ENCODE data around the gene EPHA6.
A peak's percentile ranks its signal among the peaks of the same experiment; 100 is the strongest.
"Not testable (repeated sequence)": the region's sequence is repeated elsewhere in the genome, so short reads cannot be mapped to it uniquely, and the experiment has no call there.

EPHA6 gene

DNA sequence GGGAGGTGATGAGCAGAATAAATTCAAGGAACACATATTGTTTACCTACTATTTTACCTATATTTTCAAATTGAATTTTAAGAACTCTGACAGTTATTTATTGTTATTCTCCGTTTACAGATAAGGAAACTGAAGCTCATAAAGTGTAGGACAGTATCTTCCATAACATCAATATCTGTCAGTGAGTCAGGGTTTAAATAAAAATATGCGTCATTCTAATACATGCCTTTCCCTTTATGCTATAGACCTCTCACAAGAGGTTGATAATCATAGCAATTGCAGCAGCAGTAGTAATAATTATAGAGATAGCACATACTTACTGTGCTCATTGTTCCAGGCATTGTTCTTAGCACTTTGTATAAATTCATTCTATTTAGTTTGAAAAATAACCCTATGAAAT lies 101.1 kb downstream of the EPHA6 start:
- DNase-seq (ENCODE audit: low spot score): no peak

DNA sequence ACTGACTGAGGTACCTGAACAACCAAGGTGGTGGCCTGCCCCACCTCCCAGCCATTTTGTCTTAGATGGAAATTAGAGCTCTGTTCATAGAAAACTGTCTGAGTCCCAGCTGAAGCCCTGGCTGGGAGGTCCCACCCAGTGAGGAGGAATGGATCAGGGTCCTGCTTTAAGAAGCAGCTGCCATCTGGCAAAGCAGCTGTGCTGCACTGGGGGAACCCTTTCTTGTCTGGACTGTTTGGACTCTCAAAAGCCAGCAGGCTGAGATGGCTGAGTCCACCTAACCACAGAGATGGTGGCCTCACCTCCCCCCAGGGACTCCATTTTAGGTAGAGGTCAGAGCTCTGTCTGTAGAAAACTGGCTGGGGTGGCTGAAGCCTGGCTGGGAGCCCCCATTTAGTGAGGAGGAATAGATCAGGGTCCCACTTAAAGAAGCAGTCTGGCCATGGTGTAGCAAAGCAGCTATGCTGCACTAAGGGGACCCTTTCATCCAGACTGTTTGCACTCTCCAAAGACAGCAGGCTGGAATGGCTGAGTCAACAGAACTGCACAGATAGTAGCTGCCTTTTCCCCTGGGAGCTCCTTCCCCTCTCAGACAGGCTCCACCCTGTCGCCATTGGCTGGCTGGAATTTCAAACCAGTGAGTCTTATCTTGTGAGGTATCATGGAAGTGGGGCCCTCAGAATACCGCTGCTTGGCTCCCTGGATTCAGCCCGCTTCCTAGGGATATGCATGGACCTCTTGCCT lies 116.9 kb downstream of the EPHA6 start:
- DNase-seq (ENCODE audit: low spot score): no peak

DNA sequence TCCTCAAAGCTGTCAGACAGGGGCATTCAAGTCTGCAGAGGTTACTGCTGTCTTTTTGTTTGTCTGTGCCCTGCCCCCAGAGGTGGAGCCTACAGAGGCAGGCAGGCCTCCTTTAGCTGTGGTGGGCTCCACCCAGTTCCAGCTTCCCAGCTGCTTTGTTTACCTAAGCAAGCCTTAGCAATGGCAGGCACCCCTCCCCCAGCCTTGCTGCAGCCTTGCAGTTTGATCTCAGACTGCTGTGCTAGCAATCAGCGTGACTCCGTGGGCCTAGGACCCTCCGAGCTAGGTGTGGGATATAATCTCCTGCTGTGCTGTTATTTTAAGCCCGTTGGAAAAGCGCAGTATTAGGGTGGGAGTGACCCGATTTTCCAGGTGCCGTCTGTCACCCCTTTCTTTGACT lies 127.7 kb downstream of the EPHA6 start:
- not testable (repeated sequence) for DNase-seq (ENCODE audit: low spot score)

DNA sequence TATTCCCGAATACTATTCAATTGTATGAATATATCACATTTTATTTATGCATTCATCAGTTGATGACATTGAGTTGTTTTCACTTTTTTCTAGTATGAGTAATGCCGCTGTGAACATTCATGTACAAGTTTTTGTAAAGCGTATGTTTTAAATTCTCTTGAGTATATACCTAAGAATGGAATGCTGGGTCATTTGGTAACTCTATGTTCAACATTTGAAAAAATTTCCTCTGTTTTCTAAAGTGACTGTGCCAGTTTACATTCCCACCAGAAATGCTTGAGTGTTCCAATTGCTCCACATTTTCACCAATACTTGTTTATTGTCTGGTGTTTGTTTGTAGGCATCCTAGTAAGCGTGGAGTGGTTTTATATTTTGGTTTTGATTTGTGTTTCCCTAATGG lies 144.5 kb downstream of the EPHA6 start:
- DNase-seq (ENCODE audit: low spot score): no peak

DNA sequence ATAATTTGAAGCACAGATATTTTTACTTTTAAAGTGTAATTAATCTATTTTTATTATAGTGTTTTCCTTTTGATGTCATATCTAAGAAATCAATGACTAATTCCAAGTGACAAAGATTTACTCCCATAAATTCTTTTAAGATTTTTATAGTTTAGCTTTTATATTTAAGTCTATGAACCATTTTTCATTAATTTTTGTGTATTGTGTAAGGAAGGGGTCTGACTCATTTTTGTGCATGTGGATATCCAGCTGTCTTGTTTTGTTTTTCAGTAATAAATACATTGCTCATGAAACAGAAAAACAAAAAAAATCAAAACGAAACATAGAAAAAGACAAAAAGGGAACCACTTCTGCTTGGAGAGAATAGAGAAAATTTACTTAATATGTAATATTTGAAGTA lies 145.1 kb downstream of the EPHA6 start:
- DNase-seq (ENCODE audit: low spot score): no peak

DNA sequence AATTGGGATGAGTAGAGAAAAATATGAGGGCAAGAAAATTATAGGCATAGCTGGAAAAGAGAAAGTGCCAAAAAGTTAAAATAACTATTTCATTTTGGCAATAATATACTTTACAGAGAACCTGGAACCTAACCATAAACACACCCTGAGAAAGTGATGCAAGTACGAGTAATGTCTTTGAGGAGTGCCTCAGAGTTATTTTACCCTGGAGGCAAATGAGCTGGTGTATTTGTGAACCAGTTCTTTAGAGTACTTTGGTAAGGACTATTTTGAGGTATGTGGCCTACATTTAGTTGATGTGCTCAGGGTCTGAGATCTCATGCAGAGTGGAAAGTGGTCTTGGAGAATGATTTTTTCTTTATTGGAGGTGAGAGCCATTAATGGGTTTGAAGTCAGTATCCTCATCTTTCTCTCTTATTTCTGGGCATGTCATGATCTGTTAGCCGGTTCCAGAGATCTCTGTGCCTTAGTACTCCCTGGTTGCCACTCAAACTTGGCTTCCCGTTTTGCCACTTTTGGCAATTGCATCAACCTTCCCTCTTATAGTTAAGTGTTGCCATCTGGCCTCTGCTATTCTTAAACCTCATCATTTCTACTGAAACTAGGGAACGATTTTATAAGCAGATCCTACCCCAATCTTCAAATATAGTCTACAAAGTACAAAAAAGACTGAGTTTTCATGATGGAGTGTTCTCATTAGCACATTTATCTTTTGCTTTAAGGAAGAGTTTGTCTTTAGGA lies 145.7 kb downstream of the EPHA6 start:
- peak; percentile 45 for DNase-seq (ENCODE audit: low spot score)

DNA sequence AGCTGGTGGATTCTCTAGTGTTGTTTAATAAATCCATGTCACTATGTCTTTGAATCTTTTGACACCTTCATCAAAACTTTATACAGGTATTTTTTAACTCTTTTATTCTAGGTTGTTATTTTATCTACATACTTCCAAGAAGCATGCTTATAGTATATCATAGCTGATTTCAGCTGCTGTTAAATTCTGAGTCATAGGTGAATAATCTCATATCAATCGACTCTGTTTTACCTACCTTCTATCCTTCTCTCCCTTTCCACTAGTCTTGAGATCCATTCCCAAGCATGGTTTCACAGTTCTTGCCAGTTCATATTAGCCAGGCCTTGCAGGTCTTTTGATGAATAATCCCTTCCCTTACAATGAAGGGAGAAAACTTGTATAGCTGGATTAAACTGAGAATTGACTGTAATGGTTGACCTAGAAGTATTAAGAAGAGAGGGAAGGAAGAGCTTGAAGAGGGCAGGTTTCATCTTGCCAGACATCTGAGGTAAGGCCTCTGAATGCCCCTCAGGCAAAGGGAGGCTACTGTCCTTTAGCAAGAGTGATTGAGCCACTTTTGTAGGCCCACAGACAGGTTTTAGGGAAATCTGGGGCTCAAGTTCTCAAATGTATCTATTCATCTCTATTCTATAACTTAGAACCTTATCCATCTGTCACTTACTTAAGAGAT lies 146.4 kb downstream of the EPHA6 start:
- DNase-seq (ENCODE audit: low spot score): no peak

DNA sequence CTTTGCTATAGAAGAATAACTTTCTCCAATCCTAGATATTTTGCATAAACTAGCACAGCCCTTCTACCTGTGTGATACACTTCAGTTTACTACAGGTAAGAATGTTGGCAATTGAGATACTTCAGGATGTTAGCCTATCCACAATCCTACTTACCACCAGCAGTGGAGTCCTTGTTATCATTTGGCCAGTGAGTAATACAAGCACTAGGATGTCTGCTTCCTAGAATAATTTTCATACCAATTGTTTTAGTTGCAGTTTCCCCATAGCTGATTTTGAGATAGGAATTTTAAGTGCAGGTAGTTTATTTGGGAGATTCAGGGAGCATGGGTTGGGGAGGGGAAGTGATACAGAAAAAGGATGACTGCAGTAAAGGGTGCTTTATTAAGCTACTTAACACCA lies 147.2 kb downstream of the EPHA6 start:
- DNase-seq (ENCODE audit: low spot score): no peak

DNA sequence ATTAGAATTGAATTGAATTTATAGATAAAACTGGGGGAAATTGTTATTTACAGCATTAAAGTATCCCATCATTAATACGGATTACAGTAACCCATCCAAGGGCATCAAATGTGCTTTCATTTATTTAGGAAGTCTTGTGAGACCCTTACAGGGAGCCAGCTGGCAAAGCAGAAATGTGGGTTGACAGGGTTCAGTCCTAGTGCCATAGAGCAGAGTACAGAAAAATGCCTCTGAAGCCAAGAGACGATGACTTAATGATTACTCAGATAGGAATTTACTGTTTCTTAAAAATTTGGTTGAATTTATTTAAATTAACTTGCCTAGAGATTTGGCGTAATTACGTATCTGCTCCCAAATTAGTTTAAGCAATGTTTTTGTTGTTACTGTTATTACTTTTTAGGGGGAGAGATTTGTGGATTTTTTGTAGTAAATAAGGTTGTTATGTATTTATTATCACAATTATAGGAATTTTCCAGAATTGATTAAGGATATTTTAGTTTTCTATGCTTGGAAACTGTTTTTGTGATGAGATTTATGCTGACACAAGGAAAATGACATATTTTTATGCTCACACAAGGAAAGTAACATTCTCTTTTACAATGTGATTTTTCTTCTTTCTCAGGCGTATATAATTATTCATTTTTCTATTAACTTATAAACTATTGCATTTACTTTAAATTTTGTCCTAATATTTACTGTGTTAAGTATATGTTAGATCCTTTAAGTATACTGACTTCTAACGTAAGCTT lies 152.0 kb downstream of the EPHA6 start:
- no peak for DNase-seq (ENCODE audit: low spot score)

DNA sequence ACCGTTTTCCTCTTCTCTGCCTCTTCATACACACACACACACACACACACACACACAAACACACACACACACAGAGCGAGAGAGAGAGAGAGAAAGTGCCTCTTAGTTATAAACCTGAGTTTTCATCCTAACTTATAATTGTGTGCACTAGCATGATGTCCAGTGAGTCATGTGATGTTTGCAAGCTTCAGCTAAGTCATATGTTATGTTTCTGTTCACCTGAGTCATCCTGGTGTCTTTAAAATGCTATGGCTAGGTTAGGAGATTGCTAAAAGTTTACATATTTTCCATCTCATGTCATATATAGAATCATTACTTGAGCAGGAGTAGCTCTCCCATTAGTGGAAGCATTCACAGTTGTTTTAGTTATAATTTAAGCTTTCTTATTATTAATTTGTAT lies 155.8 kb downstream of the EPHA6 start:
- DNase-seq (ENCODE audit: low spot score): no peak

DNA sequence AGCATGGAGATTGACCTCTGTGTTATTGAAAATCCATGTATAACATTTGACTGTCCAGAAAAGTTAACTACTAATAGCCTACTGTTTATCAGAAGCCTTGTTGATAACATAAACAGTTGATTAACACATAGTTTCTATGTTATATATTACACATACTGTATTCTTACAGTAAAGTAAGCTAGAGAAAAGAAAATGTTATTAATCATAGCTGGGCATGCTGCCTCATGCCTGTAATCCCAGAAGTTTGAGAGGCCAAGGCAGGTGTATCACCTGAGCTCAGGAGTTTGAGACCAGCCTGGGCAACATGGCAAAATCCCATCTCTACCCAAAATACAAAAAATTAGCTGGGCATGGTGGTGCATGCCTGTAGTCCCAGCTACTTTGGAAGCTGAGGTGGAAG lies 163.3 kb downstream of the EPHA6 start:
- no peak for DNase-seq (ENCODE audit: low spot score)

DNA sequence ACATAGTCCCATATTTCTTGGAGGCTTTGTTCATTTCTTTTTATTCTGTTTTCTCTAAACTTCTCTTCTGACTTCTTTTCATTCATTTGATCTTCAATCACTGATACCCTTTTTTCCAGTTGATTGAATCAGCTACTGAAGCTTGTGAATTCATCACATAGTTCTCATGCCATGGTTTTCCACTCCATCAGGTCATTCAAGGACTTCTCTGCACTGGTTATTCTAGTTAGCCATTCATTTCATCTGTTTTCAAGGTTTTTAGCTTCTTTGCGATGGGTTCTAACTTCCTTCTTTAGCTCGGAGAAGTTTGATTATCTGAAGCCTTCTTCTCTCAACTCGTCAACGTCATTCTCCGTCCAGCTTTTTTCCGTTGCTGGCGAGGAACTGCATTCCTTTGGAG lies 169.3 kb downstream of the EPHA6 start:
- not testable (repeated sequence) for DNase-seq (ENCODE audit: low spot score)

DNA sequence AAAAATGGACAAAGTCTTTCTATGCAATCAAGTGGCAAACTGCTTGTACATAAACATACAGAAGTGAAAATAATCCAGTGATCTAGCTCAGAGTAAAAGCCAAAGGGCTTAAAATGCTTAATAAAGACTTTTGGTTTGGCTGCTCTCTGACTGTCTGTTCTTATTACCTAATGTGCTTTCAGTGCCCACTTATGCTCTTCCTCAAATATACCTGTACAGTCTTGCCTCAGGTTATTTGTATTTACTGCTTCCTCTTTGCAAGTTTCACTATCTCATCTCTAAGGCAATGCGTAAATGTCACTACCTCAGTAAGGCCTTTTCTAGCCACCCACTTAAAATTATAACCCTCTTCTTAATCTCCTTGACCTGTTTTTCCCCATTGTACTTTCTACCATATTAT lies 171.8 kb downstream of the EPHA6 start:
- no peak for DNase-seq (ENCODE audit: low spot score)

DNA sequence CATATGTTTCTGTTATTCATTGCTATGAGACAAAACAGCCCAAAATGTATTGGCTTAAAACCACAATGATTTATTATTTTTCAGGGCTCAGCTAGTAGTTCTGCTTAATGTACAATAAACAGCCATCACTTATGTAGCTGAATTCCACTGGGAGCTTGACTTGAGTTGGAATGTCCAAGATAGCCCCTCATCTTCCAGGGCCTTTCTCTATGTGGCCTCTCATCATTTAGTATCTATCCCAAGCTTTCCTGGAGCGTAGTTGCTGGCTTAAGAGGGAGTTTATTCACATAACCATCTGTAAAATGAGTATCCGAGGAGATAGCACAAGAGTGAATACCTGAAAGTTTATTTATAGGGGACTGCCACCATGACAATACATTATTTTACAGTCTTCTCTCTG lies 176.8 kb downstream of the EPHA6 start:
- DNase-seq (ENCODE audit: low spot score): no peak

DNA sequence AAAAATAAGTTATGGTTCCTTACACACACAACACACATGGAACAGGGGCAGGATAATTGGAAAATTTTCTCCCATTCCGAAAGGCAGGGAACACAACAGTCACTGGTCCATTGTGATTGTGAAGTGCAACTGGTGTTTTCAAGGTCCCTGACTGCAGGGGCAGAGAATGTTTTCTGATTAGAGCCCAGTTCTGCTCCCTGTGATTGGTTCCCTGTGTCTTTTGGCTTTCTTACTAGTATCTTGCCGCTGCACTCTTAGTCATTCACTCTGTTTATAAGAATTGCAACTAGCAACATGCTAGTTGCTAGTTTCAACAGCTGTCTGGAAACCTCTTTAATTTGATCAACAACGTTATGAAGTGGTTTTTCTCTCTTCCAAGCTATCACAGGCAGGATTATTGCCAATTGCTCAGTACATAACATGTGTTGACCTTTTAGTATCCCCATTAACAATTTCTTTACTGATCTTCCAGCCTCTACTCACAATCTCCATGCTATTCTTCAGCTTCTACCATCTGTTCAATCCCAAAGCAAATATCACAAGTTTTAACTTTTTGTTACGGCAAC lies 177.5 kb downstream of the EPHA6 start:
- DNase-seq (ENCODE audit: low spot score): no peak

DNA sequence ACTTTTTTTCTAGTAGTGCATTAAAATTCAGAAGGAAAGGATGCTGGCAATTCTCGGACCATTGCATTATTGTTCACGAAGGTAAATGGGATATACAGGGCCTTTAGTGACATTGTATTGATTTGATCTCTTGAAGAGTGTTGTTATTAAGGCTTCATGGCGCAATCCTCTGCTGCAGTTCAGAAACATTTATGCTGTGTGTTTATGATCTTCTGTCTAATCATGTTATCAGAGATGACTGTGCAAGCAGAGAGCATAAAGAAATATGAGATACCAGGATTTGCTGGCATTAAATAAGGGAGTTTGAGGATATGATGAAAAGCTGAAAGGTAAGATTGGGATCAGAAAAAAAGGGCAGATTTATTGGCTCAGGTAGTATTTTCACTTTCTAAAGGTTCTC lies 180.6 kb downstream of the EPHA6 start:
- no peak for DNase-seq (ENCODE audit: low spot score)

DNA sequence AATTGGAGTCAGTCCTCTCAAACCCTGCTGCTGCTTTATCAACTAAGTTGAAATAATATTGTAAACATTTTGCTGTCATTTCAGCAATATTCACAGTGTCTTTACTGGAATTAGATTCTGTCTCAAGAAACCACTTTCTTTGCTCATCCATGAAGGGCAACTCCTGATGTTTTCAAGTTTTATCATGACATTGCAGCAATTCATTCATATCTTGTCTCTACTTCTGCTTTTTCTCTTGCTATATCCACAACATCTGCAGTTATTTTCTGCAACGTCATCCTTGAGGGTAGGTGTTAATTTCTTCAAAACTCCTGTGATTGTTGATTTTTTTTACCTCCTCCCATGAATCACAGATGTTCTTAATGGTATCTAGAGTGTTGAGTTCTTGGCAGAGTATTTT lies 181.6 kb downstream of the EPHA6 start:
- DNase-seq (ENCODE audit: low spot score): no peak

DNA sequence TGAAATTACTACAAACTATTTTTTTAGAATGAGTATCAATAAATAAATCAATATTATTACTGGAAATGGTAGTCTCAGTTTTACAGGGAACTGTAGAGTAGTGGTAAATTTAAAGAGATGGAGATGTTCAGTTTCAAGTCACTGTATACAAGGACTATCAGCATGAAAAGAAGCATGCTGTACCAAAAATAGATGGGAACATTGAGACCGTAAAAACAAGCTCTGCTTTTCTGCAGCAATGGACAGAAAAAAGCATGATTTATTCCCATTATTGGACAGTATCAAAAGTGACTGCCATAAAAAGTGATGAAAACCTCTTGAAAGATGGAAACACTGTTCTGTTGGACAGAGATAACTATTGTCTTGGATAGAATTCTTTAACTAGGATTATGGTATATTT lies 187.2 kb downstream of the EPHA6 start:
- DNase-seq (ENCODE audit: low spot score): no peak

DNA sequence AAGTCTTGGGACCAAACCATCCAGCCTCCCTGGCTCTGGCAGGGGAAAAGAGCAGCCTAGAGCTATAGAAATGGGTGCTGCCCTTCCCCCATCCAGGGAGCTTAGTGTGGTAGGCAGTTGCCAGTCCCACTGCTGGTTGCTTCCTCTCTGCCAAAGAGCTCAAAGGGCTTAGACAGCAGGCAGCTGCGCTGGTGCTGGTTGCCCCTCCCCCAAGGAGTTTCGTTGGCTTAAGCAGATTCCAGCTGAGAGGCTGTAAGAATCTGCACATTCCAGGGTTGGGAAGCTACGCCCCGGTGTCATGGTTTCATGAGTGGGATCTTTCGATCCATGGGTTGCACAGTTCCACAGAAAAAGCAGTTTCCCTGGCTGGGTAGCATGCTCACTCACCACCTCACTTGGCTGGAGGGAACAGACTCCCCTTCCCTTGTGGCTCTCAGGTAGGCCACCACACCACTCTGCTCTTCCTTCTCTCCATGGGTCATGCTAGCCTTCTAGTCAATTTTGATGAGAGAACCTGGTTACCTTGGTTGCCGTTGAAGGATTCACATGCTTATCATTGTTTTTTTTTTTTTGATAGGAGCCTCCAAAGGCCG lies 195.1 kb downstream of the EPHA6 start:
- DNase-seq (ENCODE audit: low spot score): no peak

DNA sequence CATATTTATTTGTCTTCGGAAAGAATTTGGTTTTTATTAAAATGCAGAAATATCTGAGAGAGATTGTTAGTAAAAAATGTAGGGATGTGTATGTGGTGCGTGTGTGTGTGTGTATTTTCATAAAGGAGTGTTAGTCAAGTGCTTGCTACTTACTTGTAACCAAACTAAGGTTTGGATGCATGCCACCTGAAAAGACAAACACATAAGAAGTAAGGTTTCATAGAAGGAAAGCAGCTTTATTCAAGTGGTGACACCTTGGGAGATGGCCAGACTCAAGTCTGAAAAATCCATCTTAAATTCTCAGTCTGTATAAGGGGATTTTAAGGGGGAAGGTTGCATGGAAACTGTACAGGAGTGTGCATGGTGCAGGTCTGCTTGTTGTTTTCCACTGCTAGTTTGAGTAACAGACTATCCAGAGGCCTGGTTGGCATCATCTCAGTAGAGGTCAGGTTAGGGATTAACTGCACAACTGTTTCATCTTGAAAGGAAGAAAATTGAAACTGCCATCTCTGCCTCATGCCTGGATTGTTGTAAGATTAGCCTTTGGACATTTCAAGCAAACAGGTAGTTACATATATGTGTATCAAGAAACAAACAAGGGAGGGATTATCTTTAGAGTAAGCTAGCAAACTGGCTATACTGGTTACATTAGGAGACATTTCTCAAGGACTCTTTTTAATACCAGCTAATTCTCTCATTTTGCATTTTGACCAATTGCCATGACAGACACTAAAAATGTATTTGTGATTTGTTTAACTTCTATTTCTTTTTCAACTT lies 196.7 kb downstream of the EPHA6 start:
- no peak for DNase-seq (ENCODE audit: low spot score)

DNA sequence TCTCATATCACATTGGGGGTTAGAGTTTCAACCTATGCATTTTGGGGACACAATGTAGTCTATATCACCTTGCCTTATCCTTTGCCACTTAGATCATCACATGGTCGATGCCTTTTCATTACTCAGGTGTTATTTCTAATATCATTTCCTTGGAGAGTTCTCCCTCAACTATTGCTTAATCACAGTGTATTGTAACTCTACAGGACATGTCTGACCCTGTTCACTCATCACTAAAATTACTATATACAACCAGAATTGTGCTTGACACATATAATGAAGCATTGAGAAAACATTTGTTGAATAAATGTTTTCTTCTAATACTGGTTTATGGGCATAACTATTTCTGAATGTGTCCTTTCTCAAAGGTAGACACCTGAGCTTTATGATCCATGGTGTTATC lies 207.4 kb downstream of the EPHA6 start:
- DNase-seq (ENCODE audit: low spot score): no peak

Data from LoVo (cell line).